ENCODE results near the gene DUSP10.

Gene DUSP10

GRCh38 chr1:221729771-221730330 lies 12.0 kb downstream of the DUSP10 start:
- no peak for DNase-seq (ENCODE audit: low read depth)

- no peak for DNase-seq (ENCODE audit: low read depth)
Measured at GRCh38 chr1:221728037-221728505, 13.8 kb downstream of the DUSP10 start.

- no peak for DNase-seq (ENCODE audit: low read depth)
Measured at GRCh38 chr1:221727146-221728036, 14.5 kb downstream of the DUSP10 start.

GRCh38 chr1:221725735-221726672 lies 15.9 kb downstream of the DUSP10 start:
- no peak for DNase-seq (ENCODE audit: low read depth)

GRCh38 chr1:221724931-221725605 lies 16.8 kb downstream of the DUSP10 start:
- no peak for DNase-seq (ENCODE audit: low read depth)

- DNase-seq (ENCODE audit: low read depth) = no peak
Measured at GRCh38 chr1:221723848-221724236, 18.0 kb downstream of the DUSP10 start.

GRCh38 chr1:221723018-221723847 lies 18.7 kb downstream of the DUSP10 start:
- DNase-seq (ENCODE audit: low read depth) = no peak

GRCh38 chr1:221722254-221723017 lies 19.5 kb downstream of the DUSP10 start:
- no peak for DNase-seq (ENCODE audit: low read depth)

GRCh38 chr1:221720545-221720944 lies 21.3 kb downstream of the DUSP10 start:
- DNase-seq (ENCODE audit: low read depth) = no peak

- DNase-seq (ENCODE audit: low read depth) = no peak
Measured at GRCh38 chr1:221719987-221720386, 21.9 kb downstream of the DUSP10 start.

GRCh38 chr1:221719278-221719597 lies 22.7 kb downstream of the DUSP10 start:
- no peak for DNase-seq (ENCODE audit: low read depth)

GRCh38 chr1:221718381-221719277 lies 23.3 kb downstream of the DUSP10 start:
- no peak for DNase-seq (ENCODE audit: low read depth)

GRCh38 chr1:221717485-221717853 lies 24.4 kb downstream of the DUSP10 start:
- DNase-seq (ENCODE audit: low read depth) = no peak

- no peak for DNase-seq (ENCODE audit: low read depth)
Measured at GRCh38 chr1:221716713-221717484, 25.0 kb downstream of the DUSP10 start.

GRCh38 chr1:221715321-221716169 lies 26.3 kb downstream of the DUSP10 start:
- DNase-seq (ENCODE audit: low read depth) = no peak

GRCh38 chr1:221714227-221715152 lies 27.4 kb downstream of the DUSP10 start:
- no peak for DNase-seq (ENCODE audit: low read depth)
